Tibial nerve (tissue), 3 donors: Measurements from ENCODE around the gene TBC1D16.

Source experiments
- POLR2A ChIP-seq, 2 donors: fragments of 450-650 bp; IDR thresholded peaks; one replicate each; pipeline ENCODE4 v1.6.1; 2017; ENCODE audit warnings: antibody characterized with exemption in 2 of 2, mild to moderate bottlenecking in 2 of 2, moderate library complexity in 2 of 2
- TF ChIP-seq, protein P1 (sequence below), 5 experiments: fragments of 200-600 bp in 3 of 5; fragments of 450-650 bp in 2 of 5; sonication (generic) in 3 of 5; IDR thresholded peaks; one replicate each; pipeline ENCODE4 v1.5.1; 2016 to 2019; ENCODE audit warnings: antibody characterized with exemption in 5 of 5, mild to moderate bottlenecking in 3 of 5, moderate library complexity in 2 of 5

DNA sequence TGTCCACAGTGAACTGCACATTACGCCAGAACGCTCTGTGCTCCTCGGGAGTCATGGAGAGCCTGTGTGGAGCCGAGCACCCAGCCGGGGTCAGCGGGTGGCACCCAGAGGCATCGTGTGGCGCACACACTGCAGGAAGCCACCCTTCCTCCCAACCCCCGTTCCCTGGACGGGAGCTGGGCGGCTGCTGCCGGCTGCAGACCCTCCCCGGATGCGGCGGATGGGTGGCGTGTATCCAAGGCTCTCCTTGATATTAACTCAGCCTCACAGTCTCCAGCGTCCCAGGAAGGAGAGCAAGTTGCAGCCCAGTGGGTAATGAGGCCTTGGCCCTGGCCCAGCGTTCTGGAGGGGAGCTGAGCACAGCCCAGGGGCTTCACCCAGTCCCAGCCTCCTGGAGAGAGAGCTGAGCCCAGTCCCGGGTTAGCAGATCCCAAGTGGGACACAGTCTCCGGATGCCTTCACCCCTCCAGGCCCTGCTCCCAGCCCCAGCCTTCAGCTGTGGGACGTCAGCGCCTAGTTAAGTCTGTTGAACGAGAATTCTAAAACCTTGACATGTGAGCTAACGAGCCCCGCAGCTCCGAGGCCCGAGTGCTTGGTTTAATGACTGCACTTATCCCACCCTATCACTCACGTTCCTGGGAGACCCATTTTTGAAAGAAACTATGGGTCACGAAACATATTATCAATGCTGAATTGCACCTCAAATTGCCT is 86.6 kb downstream of the TBC1D16 start:
- no peak for TF ChIP-seq POLR2A (IDR thresholded peaks at IDR 0.05)
- TF ChIP-seq, protein P1, sequence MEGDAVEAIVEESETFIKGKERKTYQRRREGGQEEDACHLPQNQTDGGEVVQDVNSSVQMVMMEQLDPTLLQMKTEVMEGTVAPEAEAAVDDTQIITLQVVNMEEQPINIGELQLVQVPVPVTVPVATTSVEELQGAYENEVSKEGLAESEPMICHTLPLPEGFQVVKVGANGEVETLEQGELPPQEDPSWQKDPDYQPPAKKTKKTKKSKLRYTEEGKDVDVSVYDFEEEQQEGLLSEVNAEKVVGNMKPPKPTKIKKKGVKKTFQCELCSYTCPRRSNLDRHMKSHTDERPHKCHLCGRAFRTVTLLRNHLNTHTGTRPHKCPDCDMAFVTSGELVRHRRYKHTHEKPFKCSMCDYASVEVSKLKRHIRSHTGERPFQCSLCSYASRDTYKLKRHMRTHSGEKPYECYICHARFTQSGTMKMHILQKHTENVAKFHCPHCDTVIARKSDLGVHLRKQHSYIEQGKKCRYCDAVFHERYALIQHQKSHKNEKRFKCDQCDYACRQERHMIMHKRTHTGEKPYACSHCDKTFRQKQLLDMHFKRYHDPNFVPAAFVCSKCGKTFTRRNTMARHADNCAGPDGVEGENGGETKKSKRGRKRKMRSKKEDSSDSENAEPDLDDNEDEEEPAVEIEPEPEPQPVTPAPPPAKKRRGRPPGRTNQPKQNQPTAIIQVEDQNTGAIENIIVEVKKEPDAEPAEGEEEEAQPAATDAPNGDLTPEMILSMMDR (IDR thresholded peaks at IDR 0.05) = no peak
